CD4-positive, alpha-beta T cell treated with Interleukin-4 for 4 hours (primary cell): Measurements from ENCODE around the gene ADSS1.

ENCODE experiments used
- DNase-seq: peaks from one replicate; pipeline ENCODE4 v3.0.0-alpha.2; 2020

ADSS1 gene

DNA sequence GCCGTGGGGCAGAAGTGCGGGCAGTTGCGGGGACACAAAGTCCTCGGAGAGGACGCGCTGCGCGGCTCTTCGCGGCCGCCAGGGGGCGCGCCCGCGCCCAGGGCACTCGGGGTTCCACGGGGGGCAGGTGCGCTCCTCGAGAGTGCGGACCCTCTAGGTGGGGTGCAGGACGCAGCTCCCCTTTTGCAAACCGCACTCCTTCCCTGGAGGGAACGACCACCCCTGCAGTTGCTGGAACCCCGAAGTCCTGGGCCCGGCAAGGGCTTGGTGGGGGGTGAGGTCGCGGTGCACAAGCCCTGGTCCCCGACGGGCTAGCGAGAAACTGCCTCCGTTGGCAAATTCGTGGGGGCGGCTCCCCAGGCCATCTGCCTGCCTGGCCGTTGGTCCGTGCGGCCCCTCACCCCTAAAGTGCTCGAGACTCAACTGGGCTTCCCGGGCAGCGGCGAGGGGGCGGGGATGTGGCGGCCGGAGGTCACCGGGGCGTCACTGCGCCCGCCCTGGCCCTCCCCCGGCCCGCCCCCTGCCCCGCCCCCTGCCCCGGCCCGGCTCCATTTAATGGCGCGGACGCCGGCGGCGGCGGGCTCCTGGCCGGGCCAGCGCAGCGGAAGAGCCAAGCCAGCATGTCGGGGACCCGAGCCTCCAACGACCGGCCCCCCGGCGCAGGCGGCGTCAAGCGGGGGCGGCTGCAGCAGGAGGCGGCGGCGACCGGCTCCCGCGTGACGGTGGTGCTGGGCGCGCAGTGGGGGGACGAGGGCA is at the start of gene ADSS1:
Gene ADSS1, plus strand, starts transcription at position 579 of the 756 bp plus-strand sequence. Its CDS starts 42 bp downstream, at position 621.
- DNase-seq, result peak; percentile 28

DNA sequence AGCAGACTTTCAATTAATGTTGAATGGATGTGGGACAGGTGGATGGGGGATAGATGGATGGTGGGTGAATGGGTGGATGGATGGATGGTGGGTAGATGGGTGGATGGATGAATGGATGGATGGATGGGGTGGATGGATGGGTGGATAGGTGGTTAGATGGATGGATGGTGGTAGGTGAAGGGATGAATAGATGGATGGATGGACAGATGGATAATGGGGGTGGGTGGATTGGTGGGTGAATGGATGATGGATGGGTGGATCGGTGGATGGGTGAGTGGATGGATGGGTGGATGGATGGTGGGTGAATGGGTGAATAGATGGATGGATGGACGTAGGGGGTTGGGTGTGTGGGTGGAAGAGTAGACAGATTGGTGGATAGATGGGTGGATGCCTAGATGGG is 48.6 kb upstream of the ADSS1 start:
- no peak for DNase-seq

DNA sequence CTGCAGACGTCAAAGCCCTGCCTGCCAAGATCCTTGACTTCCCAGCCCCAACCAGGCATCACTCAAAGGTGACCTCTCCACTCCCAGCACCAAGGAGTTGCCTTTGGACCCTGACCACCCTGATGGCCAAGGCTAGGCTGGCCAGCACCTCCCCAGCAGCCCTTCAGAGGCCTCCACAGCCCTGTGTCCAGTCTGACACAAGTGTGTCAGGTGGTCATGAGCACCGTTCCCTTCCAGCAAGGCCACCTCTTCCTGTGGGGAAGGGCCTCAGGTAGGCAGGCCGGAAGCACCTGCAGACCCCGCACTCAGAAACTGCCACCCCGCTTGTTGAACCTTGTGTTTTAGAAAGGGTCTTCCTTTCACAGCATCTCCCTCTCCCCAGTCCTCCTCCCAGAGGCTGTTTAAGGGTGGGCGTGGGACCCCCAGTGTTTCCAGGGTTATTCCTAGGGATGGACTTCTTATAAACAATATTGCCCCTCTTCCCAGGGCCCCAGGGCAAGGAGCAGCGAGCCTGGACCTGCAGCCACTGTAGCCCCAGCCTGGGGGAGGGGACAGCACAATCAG is 47.8 kb upstream of the ADSS1 start:
- DNase-seq, result no peak

GRCh38 chr14:104676694-104677511 is 47.1 kb upstream of the ADSS1 start:
- DNase-seq, result no peak

DNA sequence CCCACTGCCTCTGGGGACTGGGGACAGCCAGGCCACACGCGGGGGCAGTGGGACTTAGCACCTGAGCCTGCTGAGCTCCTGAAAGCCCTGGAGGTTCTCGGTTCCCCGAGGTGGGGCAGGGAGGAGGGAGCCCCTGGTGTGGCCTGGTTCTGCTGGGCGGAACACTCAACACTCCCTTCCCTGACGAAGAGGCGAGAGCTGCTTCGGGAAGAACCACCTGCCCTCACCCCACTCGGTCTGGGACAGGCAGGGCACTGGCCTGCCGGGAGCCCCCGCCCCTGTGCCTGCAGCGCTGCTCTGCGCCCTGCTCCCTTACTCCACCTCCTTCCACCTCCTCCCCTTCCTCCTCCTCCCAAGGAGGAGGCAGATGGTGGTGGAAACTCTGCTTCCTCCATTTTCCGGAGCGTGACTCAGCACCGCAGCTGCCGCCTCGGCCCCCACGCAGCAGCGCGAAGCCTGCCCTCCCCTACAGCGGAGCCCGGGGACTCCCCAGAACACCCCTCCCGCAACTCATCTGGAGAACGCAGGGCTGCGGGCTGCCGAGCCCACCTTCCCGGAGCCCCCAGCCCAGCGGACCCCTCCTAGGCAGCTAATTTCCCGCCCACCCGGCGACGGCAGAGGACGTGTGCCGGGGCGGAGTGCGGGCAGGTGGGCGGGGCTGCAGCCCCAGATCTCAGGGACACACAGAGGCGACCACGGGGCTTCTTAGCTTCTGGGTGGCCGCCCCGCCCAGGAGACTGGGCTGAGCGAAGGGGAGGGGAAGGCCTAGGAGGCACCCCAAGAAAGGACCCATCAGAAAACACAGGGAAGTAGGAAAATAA is 46.3 kb upstream of the ADSS1 start:
- peak; percentile 52 for DNase-seq

DNA sequence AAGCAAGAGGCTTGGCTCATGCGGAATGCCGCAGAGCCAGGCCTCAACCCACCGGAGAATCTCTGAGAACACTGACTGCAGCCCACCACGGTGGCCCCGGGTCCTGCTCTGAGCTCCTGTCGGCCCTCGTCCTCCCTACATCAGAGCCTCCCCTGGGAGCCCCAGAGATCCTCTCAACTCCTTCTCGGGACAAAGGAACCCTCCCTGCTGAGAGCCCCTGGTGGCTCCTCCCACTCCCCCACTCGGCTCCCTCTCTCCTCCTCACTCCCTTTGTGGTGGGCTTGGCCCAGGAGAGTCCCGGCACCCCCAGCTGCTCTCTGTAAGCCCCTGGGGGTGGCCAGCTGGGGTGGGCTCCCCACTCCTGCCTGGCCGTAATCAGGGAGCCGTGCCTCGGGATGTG is 45.7 kb upstream of the ADSS1 start:
- no peak for DNase-seq

DNA sequence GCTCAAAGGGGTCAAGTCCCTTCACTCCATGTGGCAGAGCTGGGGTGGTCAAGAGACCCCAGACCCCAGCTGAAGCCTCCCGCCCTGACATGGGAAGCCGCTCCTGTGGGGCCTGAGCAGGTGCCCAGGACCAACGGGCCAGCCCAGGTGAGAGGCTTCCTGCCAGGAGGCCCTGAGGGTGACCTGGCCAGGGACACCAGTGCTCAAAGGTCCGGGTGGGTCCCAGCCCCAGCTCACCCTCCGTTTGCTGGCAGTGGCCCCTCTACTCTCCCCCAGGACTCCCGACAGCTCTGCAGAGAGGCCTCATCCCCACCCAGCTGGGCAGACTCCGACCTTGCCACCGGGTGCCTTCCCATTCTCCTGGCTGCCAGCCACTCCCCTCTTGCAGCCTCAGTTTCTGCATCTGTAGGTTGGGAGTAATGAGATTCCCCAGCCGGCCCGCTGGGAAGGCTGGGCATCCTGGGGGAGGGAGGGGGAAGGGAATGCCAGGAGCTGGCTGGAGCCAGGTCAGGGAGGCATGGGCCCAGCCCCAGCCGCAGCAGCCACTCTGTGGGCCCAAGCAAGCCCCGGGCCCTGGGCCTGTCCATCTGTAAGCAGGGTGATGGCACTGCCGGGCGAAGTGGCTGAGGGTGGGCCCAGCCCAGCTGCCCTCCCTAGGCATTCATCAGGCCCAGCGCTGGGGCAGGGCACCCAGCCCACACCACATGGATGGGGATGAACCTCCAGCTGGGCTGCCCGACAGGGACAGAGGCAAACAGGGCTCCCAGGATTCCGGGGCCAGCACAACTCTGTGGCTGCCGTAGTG is 44.9 kb upstream of the ADSS1 start:
- DNase-seq, result no peak

DNA sequence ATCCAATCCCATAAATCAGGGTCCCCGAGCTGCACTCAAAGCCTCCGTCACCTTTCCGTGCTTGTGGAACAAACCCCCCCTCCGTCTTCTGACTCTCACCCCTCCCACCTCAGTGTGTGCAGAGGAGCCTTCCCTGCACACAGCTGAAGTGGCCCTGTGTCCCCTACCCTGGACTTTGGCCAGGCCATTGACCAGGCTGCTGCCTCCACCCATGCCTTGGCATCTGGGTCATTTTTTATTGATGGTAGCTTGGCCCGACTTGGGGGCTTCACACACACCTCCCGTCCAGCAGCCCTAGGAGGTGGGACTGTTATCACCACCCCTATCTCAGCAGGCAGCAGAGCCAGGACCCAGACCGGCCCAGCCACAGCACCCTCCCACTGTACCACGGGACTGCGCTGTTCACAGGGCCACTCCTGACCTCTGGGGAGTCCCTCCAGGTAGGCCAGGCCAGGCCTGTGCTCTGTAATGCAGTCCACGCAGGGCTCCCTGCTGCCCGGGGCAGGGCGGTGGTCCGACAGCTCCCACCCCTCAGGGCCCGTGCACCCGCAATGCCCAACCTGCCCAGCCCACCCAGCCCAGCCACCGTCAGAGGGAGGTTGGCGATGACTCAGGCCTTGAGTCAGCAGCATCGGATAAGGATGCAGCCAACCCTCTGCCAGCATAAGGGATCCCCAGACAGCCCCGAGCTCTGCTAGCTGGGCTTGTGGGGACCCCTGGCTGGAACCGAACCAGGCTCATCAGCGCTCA is 43.8 kb upstream of the ADSS1 start:
- DNase-seq, result no peak

GRCh38 chr14:104680806-104681688 is 43.0 kb upstream of the ADSS1 start:
- no peak for DNase-seq

GRCh38 chr14:104681689-104682074 is 42.3 kb upstream of the ADSS1 start:
- DNase-seq, result no peak

GRCh38 chr14:104682107-104682593 is 41.9 kb upstream of the ADSS1 start:
- DNase-seq, result no peak

- DNase-seq, result no peak
These were observed 40.2 kb upstream of the ADSS1 start for GRCh38 chr14:104683653-104684448.

DNA sequence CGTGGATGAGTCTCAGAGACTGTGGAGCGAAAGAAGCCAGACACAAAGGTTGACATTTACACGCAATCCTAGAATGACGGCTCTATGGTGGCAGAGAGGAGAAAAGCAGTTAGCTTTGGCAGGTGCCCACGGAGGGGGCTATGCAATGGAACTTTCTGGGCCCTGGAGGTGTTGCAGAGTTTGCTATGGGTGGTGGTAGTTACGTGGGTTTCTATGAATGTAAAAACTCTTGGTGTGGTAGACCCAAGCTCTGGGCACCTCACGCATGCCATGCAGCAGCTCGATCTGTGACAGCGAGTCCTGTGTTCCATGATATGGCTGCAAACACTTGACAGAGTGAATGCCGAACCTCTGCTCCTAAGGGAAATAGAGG is 39.6 kb upstream of the ADSS1 start:
- no peak for DNase-seq

DNA sequence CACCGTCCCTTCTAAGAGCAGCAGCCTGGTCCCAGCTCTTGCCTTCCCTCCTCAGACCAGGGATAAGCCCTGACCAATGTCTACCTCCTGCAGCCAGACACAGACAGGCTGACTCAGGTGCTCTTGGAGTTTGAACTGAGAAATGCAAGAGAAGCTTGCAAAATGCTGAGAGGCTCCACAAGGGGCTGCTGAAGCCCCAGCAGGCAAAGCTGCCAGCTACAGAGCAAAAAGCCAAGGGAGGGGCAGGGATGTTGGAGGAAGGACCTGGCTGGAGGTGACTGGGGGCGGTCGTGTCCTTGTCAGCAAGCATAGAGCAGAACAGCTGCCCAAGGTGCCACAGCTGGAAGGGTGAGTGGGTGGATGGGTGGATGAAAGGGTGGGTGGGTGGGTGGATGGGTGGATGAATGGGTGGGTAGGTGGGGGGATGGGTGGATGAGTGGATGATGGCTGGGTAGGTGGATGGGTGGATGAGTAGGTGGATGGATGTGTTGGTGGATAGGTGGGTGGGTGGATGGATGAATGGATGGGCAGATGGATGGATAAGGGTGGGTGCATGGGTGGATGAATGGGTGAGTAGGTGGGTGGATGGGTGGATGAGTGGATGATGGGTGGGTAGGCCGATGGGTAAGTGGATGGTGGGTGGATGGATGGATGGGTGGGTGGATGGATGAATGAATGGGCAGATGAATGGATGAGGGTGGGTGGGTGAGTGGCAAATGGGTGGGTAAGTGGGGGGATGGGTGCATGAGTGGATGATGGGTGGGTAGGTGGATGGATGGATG is 38.6 kb upstream of the ADSS1 start:
- no peak for DNase-seq

- no peak for DNase-seq
These were observed 37.9 kb upstream of the ADSS1 start for GRCh38 chr14:104685998-104686610.

- DNase-seq, result no peak
These were observed 37.2 kb upstream of the ADSS1 start for GRCh38 chr14:104686624-104687517.
